WTC11 (cell line): Measurements from ENCODE around the gene NTSR1. TPM values are rescaled to one million over a fixed set of nuclear protein-coding genes. Genes with fewer than 3 reads are reported as not detected.
A peak's percentile ranks its signal among the peaks of the same experiment; 100 is the strongest.

ENCODE experiments used
- ATAC-seq: fragments of 200-7000 bp; cut with Tn5 transposase; 2 replicates; pipeline ENCODE4 v1.10.0; 2021; ENCODE audit warnings: mild to moderate bottlenecking, moderate library complexity
- CTCF ChIA-PET: fragments of 300-600 bp; sonication (Branson Sonifier 250); formaldehyde crosslinking; loops from one replicate; lab custom pipeline; 2021; ENCODE audit warnings: antibody characterized with exemption; lab: Charles Lee
- POLR2A ChIA-PET: fragments of 350-600 bp; sonication (Branson Sonifier 250); formaldehyde crosslinking; loops from one replicate; lab custom pipeline; 2021; ENCODE audit warnings: antibody characterized with exemption; lab: Charles Lee
- DNase-seq: peaks from one replicate; pipeline ENCODE4 v3.0.0; 2021; ENCODE audit warnings: low spot score
- H3K27ac Mint-ChIP-seq: 2 replicates; pipeline ENCODE4 v1.8.0; 2021; ENCODE audit warnings: mixed read lengths
- H3K27me3 Mint-ChIP-seq: 2 replicates; pipeline ENCODE4 v1.8.0; 2021; ENCODE audit warnings: low read depth, mild to moderate bottlenecking, moderate library complexity, mixed read lengths
- H3K36me3 Mint-ChIP-seq: 2 replicates; pipeline ENCODE4 v1.8.0; 2021; ENCODE audit warnings: mixed read lengths
- H3K4me1 Mint-ChIP-seq: 2 replicates; pipeline ENCODE4 v1.8.0; 2022; ENCODE audit warnings: mixed read lengths
- H3K4me3 Mint-ChIP-seq: 2 replicates; pipeline ENCODE4 v1.8.0; 2021; ENCODE audit warnings: mild to moderate bottlenecking, moderate library complexity, mixed read lengths
- H3K9me3 Mint-ChIP-seq: 2 replicates; pipeline ENCODE4 v1.8.0; 2021; ENCODE audit warnings: mixed read lengths
- CDX4 ChIP-seq: fragments of 250-450 bp; sonication (Bioruptor Pico); IDR thresholded peaks from 2 replicates; pipeline ENCODE4 v1.9.0; 2021; ENCODE audit warnings: moderate library complexity, mild to moderate bottlenecking, inconsistent platforms, borderline replicate concordance
- CREM ChIP-seq: sonication (generic); formaldehyde crosslinking; IDR thresholded peaks from 2 replicates; pipeline ENCODE4 v1.8.1; 2022; ENCODE audit warnings: mild to moderate bottlenecking, missing genetic modification reagents, moderate library complexity
- EMX1 ChIP-seq: fragments of 250-450 bp; sonication (Bioruptor Pico); IDR thresholded peaks from 2 replicates; pipeline ENCODE4 v1.8.0; 2021; ENCODE audit warnings: mild to moderate bottlenecking
- FOXJ3 ChIP-seq: sonication (generic); formaldehyde crosslinking; IDR thresholded peaks from 2 replicates; pipeline ENCODE4 v1.9.0; 2021; ENCODE audit warnings: missing genetic modification reagents, mild to moderate bottlenecking, borderline replicate concordance
- IRF2 ChIP-seq: sonication (generic); formaldehyde crosslinking; IDR thresholded peaks from 2 replicates; pipeline ENCODE4 v1.8.0; 2022; ENCODE audit warnings: low read depth, missing genetic modification reagents, borderline replicate concordance
- NR3C1 ChIP-seq: sonication (generic); formaldehyde crosslinking; conservative IDR thresholded peaks from 2 replicates; pipeline ENCODE4 v1.8.1; 2023; ENCODE audit warnings: low read depth, mild to moderate bottlenecking, missing genetic modification reagents
- PRRX2 ChIP-seq: fragments of 250-450 bp; sonication (Bioruptor Pico); IDR thresholded peaks from 2 replicates; pipeline ENCODE4 v1.8.0; 2021; ENCODE audit warnings: mild to moderate bottlenecking
- TEAD4 ChIP-seq: sonication (generic); formaldehyde crosslinking; IDR thresholded peaks from 2 replicates; pipeline ENCODE4 v1.8.0; 2022; ENCODE audit warnings: mild to moderate bottlenecking, missing genetic modification reagents
- TP53 ChIP-seq: sonication (generic); formaldehyde crosslinking; IDR thresholded peaks from 2 replicates; pipeline ENCODE4 v1.8.1; 2023; ENCODE audit warnings: mild to moderate bottlenecking, missing genetic modification reagents
- ZBTB21 ChIP-seq: sonication (generic); formaldehyde crosslinking; IDR thresholded peaks from 2 replicates; pipeline ENCODE4 v1.8.1; 2023; ENCODE audit warnings: mild to moderate bottlenecking, missing genetic modification reagents, borderline replicate concordance
- ZNF138 ChIP-seq: sonication (generic); formaldehyde crosslinking; conservative IDR thresholded peaks from 2 replicates; pipeline ENCODE4 v1.8.1; 2022; ENCODE audit warnings: mild to moderate bottlenecking, moderate library complexity, missing genetic modification reagents
- ZNF396 ChIP-seq: fragments of 250-450 bp; sonication (Bioruptor Pico); IDR thresholded peaks from 2 replicates; pipeline ENCODE4 v1.8.0; 2021; ENCODE audit warnings: mild to moderate bottlenecking, moderate library complexity, borderline replicate concordance
- total RNA-seq: library from RNA; stranded (reverse); gene quantifications from 3 replicates; pipeline ENCODE4 v1.2.3, GENCODE V29; 2021
- TF ChIP-seq, protein P1 (sequence below): sonication (generic); formaldehyde crosslinking; IDR thresholded peaks from 2 replicates; pipeline ENCODE4 v1.8.0; 2022; ENCODE audit warnings: mild to moderate bottlenecking, missing genetic modification reagents
- TF ChIP-seq, protein P2 (sequence below): fragments of 250-450 bp; sonication (Bioruptor Pico); IDR thresholded peaks from 2 replicates; pipeline ENCODE4 v1.9.0; 2021; ENCODE audit warnings: mild to moderate bottlenecking, borderline replicate concordance
- TF ChIP-seq, protein P3 (sequence below): sonication (generic); formaldehyde crosslinking; conservative IDR thresholded peaks from 2 replicates; pipeline ENCODE4 v1.8.1; 2022; ENCODE audit warnings: mild to moderate bottlenecking, missing genetic modification reagents
- TF ChIP-seq, protein P4 (sequence below): fragments of 250-450 bp; sonication (Bioruptor Pico); IDR thresholded peaks from 2 replicates; pipeline ENCODE4 v1.9.0; 2021; ENCODE audit warnings: mild to moderate bottlenecking
- TF ChIP-seq, protein P5 (sequence below): sonication (generic); formaldehyde crosslinking; IDR thresholded peaks from 2 replicates; pipeline ENCODE4 v1.8.1; 2023; ENCODE audit warnings: mild to moderate bottlenecking, missing genetic modification reagents, borderline replicate concordance

Gene NTSR1
- total RNA-seq, 1 experiment from 2014 or later: 0.63 TPM

DNA sequence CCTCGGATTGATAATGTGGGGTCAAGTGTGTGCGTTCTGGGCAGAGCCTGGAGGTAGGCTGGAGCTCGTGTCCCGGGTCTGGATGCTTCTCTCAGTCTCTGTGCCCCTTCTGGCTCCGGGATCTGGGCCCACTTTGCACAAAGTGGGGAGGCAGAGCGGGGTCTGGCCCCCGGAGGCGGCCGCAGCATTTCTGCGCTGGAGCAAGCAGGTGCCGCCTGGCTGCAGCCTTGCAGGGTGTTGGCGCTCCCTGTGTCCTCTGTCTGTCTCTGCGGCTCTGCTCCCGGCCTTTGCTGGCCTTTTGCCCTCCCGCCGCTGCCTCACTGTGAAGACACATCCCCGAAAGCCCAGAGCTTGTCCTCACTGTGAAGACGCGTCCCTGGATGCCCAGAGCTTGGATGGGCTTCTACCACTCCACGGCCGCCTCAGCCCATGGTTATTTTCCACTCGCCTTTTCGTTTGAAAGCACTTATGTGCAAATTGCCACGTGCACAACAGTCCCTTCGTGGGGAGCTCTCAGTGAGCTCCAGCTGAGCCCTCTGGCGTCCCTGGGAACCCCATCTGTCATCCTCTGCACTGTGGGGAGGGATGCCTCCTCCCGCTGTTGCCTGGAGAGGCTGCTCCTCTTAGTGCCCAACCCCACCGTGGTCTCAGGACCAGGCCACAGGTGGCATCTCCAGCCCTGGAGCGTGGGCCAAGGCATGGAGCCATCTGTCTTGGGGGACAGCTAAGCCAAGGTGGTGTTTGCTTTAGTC, 49.0 kb upstream of the NTSR1 start:
- no peak for DNase-seq
- no peaks in the 10 kb centered on the region for H3K36me3 Mint-ChIP-seq
- POLR2A ChIA-PET: no interaction called here
- H3K27me3 Mint-ChIP-seq: no peaks in the 10 kb centered on the region
- H3K4me3 Mint-ChIP-seq: no peak overlapping the region
- CTCF ChIA-PET: interaction anchor here (1.1 kb wide), 1 partner anchor 129 kb away, joined by 3 read pairs; no protein-coding TSS in a partner anchor
- H3K4me1 Mint-ChIP-seq: peaks cover 5% of the 10 kb centered on the region
- peak overlapping the region; percentile 42; the same call in 1 of the 2 replicates for H3K27ac Mint-ChIP-seq
- ATAC-seq: no peak
- H3K9me3 Mint-ChIP-seq: no peaks in the 10 kb centered on the region
- TF ChIP-seq IRF2 (CRISPR knock-in tag) (no peak), PRRX2 (no peak), CREM (no peak), CDX4 (CRISPR knock-in tag) (no peak), ZNF138 (CRISPR knock-in tag) (no peak), NR3C1 (CRISPR knock-in tag) (no peak), FOXJ3 (no peak), EMX1 (CRISPR knock-in tag) (no peak), ZNF396 (no peak), TP53 (CRISPR knock-in tag) (no peak), TEAD4 (CRISPR knock-in tag) (no peak), ZBTB21 (CRISPR knock-in tag) (no peak)
- TF ChIP-seq, protein P1, sequence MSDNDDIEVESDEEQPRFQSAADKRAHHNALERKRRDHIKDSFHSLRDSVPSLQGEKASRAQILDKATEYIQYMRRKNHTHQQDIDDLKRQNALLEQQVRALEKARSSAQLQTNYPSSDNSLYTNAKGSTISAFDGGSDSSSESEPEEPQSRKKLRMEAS (CRISPR knock-in tag): no peak
- TF ChIP-seq, protein P2, sequence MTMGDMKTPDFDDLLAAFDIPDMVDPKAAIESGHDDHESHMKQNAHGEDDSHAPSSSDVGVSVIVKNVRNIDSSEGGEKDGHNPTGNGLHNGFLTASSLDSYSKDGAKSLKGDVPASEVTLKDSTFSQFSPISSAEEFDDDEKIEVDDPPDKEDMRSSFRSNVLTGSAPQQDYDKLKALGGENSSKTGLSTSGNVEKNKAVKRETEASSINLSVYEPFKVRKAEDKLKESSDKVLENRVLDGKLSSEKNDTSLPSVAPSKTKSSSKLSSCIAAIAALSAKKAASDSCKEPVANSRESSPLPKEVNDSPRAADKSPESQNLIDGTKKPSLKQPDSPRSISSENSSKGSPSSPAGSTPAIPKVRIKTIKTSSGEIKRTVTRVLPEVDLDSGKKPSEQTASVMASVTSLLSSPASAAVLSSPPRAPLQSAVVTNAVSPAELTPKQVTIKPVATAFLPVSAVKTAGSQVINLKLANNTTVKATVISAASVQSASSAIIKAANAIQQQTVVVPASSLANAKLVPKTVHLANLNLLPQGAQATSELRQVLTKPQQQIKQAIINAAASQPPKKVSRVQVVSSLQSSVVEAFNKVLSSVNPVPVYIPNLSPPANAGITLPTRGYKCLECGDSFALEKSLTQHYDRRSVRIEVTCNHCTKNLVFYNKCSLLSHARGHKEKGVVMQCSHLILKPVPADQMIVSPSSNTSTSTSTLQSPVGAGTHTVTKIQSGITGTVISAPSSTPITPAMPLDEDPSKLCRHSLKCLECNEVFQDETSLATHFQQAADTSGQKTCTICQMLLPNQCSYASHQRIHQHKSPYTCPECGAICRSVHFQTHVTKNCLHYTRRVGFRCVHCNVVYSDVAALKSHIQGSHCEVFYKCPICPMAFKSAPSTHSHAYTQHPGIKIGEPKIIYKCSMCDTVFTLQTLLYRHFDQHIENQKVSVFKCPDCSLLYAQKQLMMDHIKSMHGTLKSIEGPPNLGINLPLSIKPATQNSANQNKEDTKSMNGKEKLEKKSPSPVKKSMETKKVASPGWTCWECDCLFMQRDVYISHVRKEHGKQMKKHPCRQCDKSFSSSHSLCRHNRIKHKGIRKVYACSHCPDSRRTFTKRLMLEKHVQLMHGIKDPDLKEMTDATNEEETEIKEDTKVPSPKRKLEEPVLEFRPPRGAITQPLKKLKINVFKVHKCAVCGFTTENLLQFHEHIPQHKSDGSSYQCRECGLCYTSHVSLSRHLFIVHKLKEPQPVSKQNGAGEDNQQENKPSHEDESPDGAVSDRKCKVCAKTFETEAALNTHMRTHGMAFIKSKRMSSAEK (CRISPR knock-in tag): no peak
- TF ChIP-seq, protein P3, sequence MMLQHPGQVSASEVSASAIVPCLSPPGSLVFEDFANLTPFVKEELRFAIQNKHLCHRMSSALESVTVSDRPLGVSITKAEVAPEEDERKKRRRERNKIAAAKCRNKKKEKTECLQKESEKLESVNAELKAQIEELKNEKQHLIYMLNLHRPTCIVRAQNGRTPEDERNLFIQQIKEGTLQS (CRISPR knock-in tag): no peak
- TF ChIP-seq, protein P4, sequence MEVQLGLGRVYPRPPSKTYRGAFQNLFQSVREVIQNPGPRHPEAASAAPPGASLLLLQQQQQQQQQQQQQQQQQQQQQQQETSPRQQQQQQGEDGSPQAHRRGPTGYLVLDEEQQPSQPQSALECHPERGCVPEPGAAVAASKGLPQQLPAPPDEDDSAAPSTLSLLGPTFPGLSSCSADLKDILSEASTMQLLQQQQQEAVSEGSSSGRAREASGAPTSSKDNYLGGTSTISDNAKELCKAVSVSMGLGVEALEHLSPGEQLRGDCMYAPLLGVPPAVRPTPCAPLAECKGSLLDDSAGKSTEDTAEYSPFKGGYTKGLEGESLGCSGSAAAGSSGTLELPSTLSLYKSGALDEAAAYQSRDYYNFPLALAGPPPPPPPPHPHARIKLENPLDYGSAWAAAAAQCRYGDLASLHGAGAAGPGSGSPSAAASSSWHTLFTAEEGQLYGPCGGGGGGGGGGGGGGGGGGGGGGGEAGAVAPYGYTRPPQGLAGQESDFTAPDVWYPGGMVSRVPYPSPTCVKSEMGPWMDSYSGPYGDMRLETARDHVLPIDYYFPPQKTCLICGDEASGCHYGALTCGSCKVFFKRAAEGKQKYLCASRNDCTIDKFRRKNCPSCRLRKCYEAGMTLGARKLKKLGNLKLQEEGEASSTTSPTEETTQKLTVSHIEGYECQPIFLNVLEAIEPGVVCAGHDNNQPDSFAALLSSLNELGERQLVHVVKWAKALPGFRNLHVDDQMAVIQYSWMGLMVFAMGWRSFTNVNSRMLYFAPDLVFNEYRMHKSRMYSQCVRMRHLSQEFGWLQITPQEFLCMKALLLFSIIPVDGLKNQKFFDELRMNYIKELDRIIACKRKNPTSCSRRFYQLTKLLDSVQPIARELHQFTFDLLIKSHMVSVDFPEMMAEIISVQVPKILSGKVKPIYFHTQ: no peak
- TF ChIP-seq, protein P5, sequence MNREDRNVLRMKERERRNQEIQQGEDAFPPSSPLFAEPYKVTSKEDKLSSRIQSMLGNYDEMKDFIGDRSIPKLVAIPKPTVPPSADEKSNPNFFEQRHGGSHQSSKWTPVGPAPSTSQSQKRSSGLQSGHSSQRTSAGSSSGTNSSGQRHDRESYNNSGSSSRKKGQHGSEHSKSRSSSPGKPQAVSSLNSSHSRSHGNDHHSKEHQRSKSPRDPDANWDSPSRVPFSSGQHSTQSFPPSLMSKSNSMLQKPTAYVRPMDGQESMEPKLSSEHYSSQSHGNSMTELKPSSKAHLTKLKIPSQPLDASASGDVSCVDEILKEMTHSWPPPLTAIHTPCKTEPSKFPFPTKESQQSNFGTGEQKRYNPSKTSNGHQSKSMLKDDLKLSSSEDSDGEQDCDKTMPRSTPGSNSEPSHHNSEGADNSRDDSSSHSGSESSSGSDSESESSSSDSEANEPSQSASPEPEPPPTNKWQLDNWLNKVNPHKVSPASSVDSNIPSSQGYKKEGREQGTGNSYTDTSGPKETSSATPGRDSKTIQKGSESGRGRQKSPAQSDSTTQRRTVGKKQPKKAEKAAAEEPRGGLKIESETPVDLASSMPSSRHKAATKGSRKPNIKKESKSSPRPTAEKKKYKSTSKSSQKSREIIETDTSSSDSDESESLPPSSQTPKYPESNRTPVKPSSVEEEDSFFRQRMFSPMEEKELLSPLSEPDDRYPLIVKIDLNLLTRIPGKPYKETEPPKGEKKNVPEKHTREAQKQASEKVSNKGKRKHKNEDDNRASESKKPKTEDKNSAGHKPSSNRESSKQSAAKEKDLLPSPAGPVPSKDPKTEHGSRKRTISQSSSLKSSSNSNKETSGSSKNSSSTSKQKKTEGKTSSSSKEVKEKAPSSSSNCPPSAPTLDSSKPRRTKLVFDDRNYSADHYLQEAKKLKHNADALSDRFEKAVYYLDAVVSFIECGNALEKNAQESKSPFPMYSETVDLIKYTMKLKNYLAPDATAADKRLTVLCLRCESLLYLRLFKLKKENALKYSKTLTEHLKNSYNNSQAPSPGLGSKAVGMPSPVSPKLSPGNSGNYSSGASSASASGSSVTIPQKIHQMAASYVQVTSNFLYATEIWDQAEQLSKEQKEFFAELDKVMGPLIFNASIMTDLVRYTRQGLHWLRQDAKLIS (CRISPR knock-in tag): no peak
